ENCODE data around the gene SWT1.
A peak's percentile ranks its signal among the peaks of the same experiment; 100 is the strongest.

Gene SWT1, protein sequence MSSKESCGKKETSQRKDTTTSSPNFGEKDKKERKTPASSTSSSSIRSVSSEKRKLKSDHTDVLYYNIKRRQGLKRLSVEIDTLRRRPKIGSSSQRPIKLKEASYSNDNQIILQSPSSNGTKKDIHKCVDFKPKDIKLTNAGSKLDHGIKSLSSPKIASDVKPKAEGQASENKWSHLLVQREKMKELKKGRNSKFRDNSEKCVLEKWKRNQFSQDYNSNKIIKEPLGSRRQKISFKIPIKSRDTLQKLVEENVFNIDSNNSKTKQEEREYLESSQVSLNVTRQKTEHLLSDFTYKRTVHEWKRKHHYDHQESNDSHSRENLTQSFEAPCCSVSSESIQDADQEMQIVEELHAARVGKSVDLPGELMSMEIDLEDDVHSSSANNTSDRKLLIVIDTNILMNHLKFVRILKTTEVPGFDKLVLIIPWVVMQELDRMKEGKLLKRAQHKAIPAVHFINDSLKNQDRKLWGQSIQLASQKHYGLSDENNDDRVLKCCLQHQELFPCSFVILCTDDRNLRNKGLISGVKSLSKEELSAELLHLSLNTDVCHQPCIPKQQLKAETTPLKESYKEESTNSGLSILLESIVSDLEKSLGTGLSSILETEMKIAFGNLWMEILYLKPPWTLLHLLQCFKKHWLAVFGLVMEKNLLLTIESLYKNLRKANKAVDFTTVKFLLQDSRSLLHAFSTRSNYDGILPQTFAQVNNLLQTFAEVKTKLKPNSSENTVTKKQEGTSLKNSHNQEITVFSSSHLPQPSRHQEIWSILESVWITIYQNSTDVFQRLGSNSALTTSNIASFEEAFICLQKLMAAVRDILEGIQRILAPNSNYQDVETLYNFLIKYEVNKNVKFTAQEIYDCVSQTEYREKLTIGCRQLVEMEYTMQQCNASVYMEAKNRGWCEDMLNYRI

DNA sequence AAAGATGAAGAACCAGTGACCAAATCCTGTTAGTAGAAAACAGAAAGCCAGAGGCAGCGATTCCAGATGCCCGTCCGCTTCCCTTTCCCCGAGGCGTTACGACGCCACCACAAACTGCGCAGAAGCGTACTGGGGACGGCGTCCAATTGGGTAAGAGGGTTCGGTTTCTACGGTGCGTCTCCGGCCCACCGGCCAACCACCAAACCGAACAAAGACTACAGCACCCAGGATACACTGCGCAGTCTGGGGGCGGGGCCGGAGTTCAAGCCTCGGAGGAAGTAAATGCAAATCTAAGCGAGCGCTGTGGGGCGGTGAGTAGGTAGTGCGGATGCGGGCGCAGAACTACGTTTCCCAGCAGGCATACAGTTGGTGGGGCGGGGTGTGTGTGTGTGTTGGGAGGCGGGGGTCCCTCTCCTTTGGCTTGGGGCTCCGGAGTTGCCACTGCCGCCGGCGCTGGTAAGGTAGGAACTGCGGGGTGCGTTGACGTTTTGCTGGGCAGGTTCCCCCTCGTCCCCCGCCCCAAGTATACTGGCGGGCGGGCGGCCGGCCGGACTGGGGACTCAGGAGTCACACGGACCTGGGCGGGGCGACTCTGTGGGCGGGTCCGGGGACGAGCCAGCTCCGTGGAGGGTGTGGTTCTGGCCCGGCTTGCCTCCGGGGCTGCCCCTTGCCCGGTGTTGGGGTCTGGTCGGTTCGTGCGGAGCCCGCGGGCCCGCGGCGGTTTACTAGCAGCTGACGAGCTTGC is at the start of gene SWT1, which contains the start of gene TRMT1L:
Gene SWT1 (plus strand): TSS at position 314 of the 745 bp plus-strand sequence. CDS start 3,675 bp downstream, outside the sequence.
Gene TRMT1L (minus strand): TSS at position 100 of the 745 bp plus-strand sequence. CDS start 241 bp downstream, outside the sequence.
- DNase-seq (ENCODE audit: low read depth in 1 of 2, low spot score in 1 of 2) = peak; percentile 95 to 96

DNA sequence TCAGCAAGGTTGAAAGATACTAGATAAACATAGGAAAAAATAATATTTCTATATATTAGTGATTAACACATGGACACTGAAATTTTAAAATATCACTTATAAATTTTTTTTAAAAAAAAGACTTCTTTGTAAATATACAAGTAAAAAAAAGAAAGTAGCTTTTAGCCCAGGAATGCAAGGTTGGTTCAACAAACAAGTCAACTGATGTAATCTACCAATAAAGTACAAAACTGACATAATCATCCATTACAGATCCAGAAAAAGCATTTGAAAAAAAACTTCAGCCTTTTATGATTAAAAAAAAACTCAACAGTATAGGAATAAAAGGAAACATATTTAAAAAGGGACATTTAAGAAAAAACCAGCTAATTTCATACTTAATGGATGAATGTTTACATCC is 48.6 kb upstream of the SWT1 start:
- DNase-seq (ENCODE audit: low read depth in 1 of 2, low spot score in 1 of 2) = no peak

DNA sequence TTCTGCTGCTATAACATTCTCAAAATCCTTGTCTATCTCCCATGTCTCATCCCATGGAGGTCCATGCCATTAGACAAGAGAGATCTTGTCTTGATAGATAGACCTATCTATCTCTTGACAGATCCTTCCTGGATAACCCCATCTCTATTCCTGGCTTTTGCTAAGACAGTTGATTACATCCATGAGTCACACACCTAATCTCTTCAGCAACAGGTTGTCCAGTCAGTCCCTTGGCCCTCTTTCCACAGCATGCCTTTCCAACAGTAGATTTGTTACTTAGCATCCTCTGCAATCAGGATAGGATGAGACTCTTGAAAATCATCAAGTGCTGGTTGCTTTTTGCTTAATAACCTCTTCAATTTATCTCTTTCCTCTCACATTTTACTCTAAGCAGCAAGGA is 46.8 kb upstream of the SWT1 start:
- DNase-seq (ENCODE audit: low read depth in 1 of 2, low spot score in 1 of 2) = no peak

DNA sequence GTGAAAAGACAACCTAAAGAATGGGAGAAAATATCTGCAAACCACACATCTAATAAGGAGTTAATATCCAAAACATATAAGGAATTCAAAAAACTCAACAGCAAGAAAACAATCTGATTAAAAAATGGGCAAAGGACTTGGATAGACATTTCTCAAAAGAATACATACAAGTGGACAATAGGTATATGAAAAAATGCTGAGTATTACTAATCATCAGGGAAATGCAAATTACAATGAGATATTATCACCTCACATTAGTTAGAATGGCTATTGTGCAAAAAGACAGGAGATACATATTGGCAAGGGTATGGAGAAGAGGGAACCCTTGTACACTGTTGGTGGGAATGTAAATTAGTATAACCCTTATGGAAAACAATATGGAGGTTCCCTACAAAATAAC is 45.1 kb upstream of the SWT1 start:
- DNase-seq (ENCODE audit: low read depth in 1 of 2, low spot score in 1 of 2) = no peak

DNA sequence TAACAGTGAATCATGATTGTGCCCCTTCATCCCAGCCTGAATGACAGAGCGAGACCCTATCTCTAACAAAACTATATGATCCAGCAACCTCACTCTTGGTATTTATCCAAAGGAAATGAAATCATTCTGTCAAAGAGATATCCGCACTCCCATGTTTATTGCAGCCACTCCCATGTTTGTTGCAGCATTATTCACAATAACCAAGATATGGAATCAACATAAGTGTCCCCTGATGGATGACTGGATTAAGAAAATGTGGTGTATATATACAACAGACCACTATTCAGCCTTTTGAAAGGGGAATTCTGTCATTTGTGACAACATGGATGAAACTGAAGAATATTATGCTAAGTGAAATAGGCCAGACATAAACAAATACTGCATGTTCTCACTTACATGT is 44.6 kb upstream of the SWT1 start:
- no peak for DNase-seq (ENCODE audit: low read depth in 1 of 2, low spot score in 1 of 2)

DNA sequence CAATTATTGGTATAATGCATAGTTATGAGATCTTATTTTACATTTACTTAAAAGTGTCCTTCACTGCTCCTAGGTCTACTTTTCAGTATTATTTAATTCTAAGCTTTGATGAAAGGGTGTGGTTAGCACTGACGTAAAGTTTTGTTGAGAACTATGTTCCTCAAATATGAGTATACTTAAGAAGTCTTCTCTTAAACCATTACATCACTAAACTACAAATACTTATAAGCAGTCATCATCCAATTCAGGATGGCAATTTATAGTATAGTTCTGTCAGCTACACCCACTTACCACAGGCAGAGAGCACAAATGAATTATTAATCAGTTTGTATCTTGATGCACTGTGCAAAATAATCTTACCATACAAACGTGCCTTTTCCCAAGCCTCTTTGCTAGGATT is 27.3 kb upstream of the SWT1 start:
- DNase-seq (ENCODE audit: low read depth in 1 of 2, low spot score in 1 of 2) = no peak

DNA sequence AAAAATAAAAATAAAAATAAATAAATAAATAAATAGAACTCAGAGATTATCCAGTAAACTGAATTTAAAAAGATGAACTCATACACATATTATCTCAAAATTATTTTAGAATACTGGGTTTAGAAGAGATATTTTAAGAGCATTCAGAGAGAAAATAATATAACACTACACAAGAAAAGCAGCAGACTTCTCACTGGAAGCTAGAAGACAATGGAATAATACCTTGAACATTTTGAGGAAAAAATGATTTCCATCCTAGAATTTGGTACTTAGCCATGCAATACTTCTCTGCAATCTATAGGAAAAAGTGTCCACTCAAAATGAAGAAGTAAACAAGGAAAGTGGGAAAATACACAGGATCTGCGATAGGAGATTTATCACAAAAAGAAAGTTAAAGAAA is 24.4 kb upstream of the SWT1 start:
- no peak for DNase-seq (ENCODE audit: low read depth in 1 of 2, low spot score in 1 of 2)

DNA sequence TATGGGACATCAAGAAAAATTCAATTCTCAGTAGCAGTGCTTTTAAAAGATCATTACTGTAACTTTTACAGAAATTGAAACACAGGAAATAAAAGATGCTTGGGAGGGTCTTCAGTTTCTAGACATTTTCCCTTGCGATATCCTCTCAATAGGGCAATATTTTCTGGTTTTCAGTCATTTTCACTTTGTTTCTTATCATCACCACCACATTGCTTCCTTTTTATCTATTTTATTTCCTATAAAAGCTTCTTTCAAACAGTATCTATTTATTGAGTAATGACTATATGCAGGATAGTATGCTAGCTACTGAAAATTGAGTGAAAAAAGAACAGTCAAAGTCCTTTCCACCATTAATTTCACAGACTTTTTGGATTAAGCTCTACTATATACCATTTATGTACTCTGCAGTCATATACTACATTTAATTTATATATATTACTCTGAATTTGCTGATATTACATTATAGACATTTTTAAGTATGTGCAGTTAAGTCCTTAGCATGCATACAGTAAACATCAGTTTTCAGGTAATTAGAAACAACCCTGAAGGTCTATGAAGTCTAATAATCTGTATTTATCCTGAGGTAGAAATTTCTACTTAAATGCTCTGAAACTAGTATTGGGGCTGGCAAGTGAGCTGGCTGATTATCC is 18.9 kb upstream of the SWT1 start:
- no peak for DNase-seq (ENCODE audit: low read depth in 1 of 2, low spot score in 1 of 2)

DNA sequence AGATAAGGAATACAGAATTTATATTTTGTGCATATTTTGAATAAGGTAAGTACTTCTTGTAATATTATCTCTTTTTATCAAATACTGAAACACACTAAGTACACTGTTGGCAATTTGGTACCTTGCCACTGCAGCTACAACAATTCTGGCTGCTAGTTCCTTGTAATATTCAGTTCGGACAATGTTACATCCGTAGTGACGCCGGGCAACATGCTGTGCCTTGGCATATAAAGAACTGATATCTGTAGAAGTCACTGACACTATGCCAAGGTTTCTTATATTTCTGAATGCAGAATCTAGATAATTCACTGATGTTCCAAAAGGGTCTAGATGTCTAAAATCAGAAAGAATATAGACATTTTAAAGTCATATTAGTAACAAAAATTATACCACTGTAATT is 17.7 kb upstream of the SWT1 start:
- DNase-seq (ENCODE audit: low read depth in 1 of 2, low spot score in 1 of 2) = no peak

DNA sequence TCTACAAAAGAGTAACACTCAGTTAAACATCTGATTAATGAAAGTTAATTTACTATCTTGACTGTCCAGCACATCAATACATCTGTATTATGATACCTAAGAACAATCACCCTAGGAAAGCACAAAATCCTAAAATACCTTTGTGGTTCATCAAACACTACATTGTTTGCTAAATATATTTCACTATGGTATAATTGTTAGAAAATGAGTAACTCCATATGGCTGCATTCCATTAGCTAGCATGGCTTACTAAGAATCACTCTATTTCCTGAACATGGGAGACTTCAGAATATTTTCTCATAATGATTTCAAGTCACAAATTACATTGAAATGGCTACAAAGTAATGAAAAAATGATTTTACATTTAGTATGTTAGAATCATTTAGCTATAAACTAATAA is 12.7 kb upstream of the SWT1 start:
- DNase-seq (ENCODE audit: low read depth in 1 of 2, low spot score in 1 of 2) = no peak

DNA sequence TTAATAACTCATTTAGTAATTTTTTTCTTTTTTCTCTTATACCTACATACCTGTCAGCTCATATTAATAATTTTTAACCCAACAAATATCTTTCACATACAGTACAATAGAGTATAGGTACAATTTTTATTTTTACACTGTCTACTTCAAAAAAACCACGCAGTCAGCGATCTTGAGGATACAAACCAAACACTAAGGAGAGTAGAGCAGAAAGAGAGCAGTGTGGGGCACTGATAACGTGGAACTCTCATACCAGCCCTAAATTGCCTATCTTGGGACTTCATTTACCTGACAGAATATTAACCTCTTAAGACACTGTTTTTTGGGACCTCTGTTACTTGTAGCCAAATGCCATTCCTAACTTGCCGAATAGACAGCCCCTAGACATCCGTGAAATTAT is 5.8 kb upstream of the SWT1 start:
- DNase-seq (ENCODE audit: low read depth in 1 of 2, low spot score in 1 of 2) = no peak

DNA sequence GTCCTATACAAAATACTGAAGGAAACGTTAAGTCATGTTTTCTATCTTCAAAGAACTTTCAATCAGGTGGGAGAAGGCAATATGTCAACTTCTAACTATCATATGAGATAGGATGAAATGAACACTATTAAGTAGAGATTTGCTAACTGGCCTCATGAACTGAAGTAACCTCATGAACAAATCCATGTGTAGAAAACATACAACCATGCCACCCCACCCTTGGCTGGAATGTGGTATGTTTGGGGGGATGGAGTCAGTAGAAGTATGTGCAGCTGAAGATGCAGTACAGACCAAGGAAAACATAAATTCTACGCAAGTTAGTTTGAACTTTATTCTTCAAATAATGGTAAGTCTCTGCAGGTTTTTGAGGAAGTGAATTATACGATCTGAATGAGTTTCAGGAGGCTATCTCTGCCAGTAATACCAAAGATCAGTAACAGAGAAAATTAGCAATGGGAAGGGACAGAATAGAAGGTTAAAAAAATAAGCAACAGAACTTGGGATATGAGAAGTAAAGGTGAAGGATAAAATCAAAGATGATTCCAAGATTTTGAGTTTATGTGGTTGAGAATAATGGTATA is 4.7 kb upstream of the SWT1 start:
- DNase-seq (ENCODE audit: low read depth in 1 of 2, low spot score in 1 of 2) = no peak

DNA sequence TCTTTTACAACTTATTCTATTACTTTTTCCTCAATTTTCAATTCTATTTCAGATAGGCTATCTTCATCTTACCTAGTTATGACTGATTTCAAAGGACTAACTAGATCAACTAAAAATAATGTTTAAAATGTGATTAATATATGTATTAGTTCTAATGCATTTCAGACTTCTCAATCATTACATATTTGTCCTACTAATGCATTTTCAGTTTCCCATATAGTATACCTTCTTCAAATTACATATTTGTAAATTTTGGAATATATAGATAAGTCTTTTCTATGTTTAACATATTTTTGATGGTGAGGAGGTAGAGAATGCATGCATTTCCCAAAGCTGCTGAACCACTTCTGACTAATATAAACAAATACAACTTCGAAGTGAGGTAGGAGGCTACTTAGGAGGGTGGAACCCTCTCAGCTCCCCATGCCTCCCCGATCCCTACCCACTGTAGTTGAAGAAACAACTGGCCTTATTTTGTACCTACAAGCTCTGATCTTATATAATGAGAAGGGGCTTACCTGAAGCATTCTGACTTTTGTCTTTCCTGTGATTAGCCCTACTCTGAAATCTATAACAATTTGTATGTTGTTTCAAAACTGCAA is 2.0 kb upstream of the SWT1 start:
- DNase-seq (ENCODE audit: low read depth in 1 of 2, low spot score in 1 of 2) = no peak

DNA sequence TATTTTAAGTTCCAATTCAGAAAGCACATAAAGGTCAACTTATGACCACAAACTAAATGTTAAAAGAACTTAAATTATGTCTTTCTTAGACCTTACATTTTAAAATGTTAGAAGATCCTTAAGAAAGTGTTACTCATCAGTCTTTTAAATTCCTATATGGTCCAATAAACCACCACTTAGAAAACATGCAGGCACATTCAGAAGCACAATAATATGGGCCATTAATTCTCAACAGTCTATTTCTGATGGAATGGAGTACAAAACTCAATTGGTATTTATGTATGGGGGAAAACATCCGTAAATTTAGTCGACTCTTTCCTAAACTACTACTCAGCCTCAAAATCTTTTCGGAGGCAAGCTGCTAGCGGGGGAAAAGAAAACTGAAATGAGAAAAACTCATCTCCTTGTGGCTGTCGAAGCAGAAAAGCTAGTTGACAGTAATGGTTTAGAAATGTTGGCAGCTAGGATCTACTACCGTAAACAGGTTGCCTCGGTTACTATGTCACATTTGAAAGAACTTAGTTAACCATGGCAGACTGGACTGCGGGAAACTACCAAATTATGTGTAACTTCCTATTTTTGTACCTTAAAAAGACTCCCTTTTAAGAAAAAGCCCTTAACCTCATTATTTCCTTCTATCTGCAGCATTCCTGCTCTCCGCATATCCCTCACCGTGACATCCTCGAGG is 1.2 kb upstream of the SWT1 start:
- DNase-seq (ENCODE audit: low read depth in 1 of 2, low spot score in 1 of 2) = no peak

DNA sequence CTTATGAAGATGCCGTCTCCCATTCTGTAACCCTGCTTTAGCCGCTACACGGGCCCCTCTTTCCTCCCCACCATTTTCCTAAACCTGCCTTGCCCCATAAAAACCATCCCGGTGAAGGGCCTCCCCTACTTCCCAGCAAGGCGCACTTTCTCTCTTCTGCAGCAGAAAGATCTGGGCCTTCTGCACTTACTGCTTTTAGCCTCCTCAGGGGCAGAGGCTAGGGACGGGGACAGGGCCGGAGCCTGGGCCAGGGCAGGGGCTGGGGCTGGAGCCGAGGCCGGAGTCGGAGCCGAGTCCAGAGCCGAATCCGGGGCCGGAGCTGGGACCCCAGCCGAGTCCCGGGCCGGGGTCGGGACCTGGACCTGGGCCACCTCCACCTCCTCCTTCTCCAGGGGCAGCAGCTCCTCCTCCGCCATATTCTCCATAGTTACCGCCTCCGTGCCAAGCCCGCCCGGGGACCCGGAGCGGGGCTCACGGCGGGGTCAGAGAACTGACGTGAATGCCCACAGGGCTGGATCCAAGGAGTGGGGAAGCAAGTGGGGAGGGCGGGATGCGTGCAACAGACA is 596 bp upstream of the SWT1 start:
- no peak for DNase-seq (ENCODE audit: low read depth in 1 of 2, low spot score in 1 of 2)

DNA sequence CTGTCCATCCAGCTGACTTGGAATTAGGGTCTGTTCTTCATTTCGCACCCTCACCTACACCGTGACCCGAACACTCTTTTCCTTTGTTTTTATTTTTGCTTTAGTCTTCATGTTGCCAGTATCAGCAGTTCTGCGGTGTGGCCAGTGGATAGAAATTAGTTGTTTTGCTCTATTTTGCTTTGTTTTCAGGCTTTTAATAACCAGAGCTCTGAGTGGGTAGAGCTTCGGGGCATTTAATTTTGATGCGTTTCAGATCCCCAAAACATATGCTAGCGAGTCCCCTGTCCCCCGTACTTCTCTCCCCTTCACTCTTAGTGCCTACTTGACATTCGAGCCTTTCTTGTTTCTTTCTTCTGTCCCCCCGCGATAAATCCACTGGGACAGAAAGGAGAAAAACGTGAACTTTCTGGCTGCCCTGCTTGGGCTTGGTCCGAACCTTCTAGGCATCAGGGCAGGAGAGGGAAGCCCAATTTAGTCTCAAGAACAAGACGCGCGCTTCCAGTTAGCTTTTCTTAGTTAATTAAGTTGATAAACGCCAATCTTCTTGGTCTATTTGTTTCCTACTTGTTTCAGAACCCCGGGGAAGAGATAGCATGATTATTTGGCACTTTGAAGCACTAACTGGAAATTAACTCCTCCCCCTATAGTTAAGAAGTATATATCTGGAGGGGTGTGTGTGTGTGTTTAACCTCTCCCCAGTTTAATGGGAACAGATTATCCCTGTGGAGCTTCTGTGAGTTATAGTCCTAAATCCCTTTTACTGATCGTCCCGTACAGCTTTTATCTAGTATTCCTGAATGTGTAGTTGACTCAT is 839 bp downstream of the SWT1 start:
- no peak for DNase-seq (ENCODE audit: low read depth in 1 of 2, low spot score in 1 of 2)

DNA sequence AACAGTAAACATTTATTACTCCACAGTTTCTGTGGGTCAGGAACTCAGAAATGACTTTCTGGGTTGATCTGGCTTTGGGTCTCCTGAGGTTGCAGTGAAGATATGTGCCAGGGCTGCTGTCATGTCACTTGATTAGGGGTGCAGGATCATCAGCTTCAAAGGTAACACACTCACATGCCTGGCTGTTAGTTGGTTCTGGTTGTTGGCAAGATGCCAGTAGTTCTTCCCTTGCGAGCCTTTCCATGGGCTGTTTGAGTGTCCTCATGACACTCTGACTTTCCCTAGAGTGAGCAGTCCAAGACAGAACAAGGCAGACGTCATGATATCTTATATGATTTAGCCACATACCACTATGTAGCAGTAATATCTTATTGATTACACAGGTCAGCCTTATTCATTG is 1.8 kb downstream of the SWT1 start:
- DNase-seq (ENCODE audit: low read depth in 1 of 2, low spot score in 1 of 2) = no peak

DNA sequence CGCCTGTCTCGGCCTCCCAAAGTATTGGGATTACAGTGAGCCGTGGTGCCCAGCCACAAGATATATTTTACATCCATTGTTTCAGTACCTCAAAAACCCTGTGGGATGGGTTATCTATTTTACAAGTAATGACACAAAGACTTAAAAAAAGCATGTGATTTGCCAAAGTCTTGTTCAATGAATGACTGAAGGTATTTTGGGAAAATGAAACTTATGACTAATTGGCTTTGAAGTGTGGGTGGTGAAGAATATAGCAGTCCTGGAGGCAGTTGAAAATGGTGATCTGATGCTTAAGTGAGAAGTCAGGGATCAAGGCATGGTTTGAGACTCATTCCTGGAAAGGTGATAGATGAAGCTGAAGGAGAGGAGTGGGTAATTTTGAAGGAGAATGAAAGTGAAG is 3.0 kb downstream of the SWT1 start:
- DNase-seq (ENCODE audit: low read depth in 1 of 2, low spot score in 1 of 2) = no peak
